HepG2 (cell line): Measurements from ENCODE around the gene FAM167B. TPM values are rescaled to one million over a fixed set of nuclear protein-coding genes. Genes with fewer than 3 reads are reported as not detected.
A peak's percentile ranks its signal among the peaks of the same experiment; 100 is the strongest.

Experiments
- ATAC-seq: fragments of 200-7000 bp; cut with Tn5 transposase; 3 replicates; pipeline ENCODE4 v1.9.1; 2020; ENCODE audit warnings: mild to moderate bottlenecking, moderate library complexity
- BruUV-seq: library from RNA; stranded (reverse); fragments of 400-500 nt; replicated peaks from 2 replicates; lab custom pipeline; 2021; lab: Mats Ljungman, UMichigan
- CTCF ChIA-PET: fragments of 300-600 bp; formaldehyde crosslinking; extraction: SDS; loops from one replicate; lab custom pipeline; 2021; ENCODE audit warnings: low total read pairs, inconsistent platforms, low intra/inter-chr PET ratio; lab: Yijun Ruan, JAX
- POLR2A ChIA-PET: fragments of 350-600 bp; sonication (Branson Sonifier 250); formaldehyde crosslinking; loops from one replicate; lab custom pipeline; 2020; ENCODE audit warnings: antibody characterized with exemption, inconsistent platforms; lab: Yijun Ruan, JAX
- DNase-seq: peaks from one replicate; pipeline ENCODE4 v3.0.0-alpha.2; 2015; ENCODE audit warnings: low spot score
- FAIRE-seq: peaks from 3 replicates; lab custom pipeline; 2011; peaks lifted over from hg19 to GRCh38; lab: Jason Lieb, UNC
- H2AFZ ChIP-seq: one replicate; pipeline ENCODE4 v1.6.1; 2011; ENCODE audit warnings: low read length, inconsistent platforms
- H3K27ac ChIP-seq: fragments of 300-600 bp; 3 replicates; pipeline ENCODE4 v1.8.0; 2011; ENCODE audit warnings: mixed run types, mild to moderate bottlenecking, mixed read lengths, low read length, inconsistent platforms; ENCODE audit not compliant: insufficient read depth; ENCODE audit errors: extremely low read length
- H3K27me3 ChIP-seq, 2 experiments: fragments of 200-600 bp in 1 of 2; 2 replicates in 1 of 2; 3 replicates in 1 of 2; pipeline versions ENCODE4 v1.6.0 to v1.8.0; 2011; ENCODE audit warnings: low read length in 2 of 2, mild to moderate bottlenecking in 2 of 2, moderate library complexity in 2 of 2, inconsistent platforms in 1 of 2; ENCODE audit not compliant: insufficient read depth in 2 of 2, control insufficient read depth in 1 of 2
- H3K36me3 ChIP-seq, 2 experiments: fragments of 200-600 bp in 1 of 2; replicated peaks in 1 of 2; 2 replicates in 1 of 2; 3 replicates in 1 of 2; pipeline versions ENCODE4 v1.5.1 to v1.8.0; 2011; ENCODE audit warnings: low read length in 2 of 2, inconsistent platforms in 1 of 2; ENCODE audit not compliant: insufficient read depth in 2 of 2, control insufficient read depth in 1 of 2
- H3K4me1 ChIP-seq: 2 replicates; pipeline ENCODE4 v1.5.1; 2012; ENCODE audit warnings: low read length, inconsistent platforms; ENCODE audit not compliant: insufficient read depth
- H3K4me2 ChIP-seq: 2 replicates; pipeline ENCODE4 v1.6.0; 2011; ENCODE audit warnings: low read depth, low read length, inconsistent platforms
- H3K4me3 ChIP-seq, 3 experiments: fragments of 200-600 bp in 1 of 3; sonication (generic), shearing (Covaris generic) in 1 of 3; replicated peaks in 1 of 3; 2 replicates each; pipeline ENCODE4 v1.5.1; 2011 to 2016; ENCODE audit warnings: low read length in 3 of 3, inconsistent platforms in 2 of 3, low read depth in 2 of 3, mild to moderate bottlenecking in 2 of 3, control low read depth in 1 of 3, mixed read lengths in 1 of 3; ENCODE audit not compliant: insufficient read depth in 1 of 3
- H3K79me2 ChIP-seq: one replicate; pipeline ENCODE4 v1.6.1; 2011; ENCODE audit warnings: low read length, inconsistent platforms; ENCODE audit not compliant: insufficient read depth
- H3K9ac ChIP-seq: 2 replicates; pipeline ENCODE4 v1.6.0; 2011; ENCODE audit warnings: mild to moderate bottlenecking, low read depth, low read length, inconsistent platforms; ENCODE audit not compliant: insufficient read depth
- H3K9me3 ChIP-seq: 2 replicates; pipeline ENCODE4 v1.5.1; 2012; ENCODE audit warnings: mild to moderate bottlenecking, low read length
- H4K20me1 ChIP-seq: 2 replicates; pipeline ENCODE4 v1.6.0; 2011; ENCODE audit warnings: inconsistent platforms, mild to moderate bottlenecking, low read length, moderate library complexity; ENCODE audit not compliant: insufficient read depth
- AGO1 ChIP-seq: fragments of 200-400 bp; formaldehyde crosslinking; IDR thresholded peaks from 2 replicates; pipeline ENCODE4 v1.6.1; 2017; ENCODE audit warnings: mild to moderate bottlenecking, low read depth, low read length, moderate library complexity; ENCODE audit not compliant: poor library complexity, severe bottlenecking
- ARID4A ChIP-seq: sonication (generic); formaldehyde crosslinking; IDR thresholded peaks from 2 replicates; pipeline ENCODE4 v1.5.0; 2020; ENCODE audit warnings: mild to moderate bottlenecking, missing genetic modification reagents, borderline replicate concordance
- FOXP1 ChIP-seq, 2 experiments: fragments of 450-650 bp in 1 of 2; IDR thresholded peaks; 2 replicates each; pipeline ENCODE4 v1.6.1; 2017 to 2018; ENCODE audit warnings: antibody characterized with exemption in 1 of 2
- KAT7 ChIP-seq: IDR thresholded peaks from 2 replicates; pipeline ENCODE4 v1.6.1; 2018; ENCODE audit warnings: borderline replicate concordance, missing compliant biosample characterization
- MAZ ChIP-seq, 2 experiments: sonication (generic) in 1 of 2; formaldehyde crosslinking in 1 of 2; IDR thresholded peaks; 2 replicates each; pipeline versions ENCODE4 v1.5.0 to v1.6.1; 2012 to 2020; ENCODE audit warnings: low read depth in 2 of 2, mild to moderate bottlenecking in 2 of 2, borderline replicate concordance in 1 of 2, improper control_type of control experiment in 1 of 2, low read length in 1 of 2, missing genetic modification reagents in 1 of 2, moderate library complexity in 1 of 2
- ZBTB4 ChIP-seq: sonication (generic); formaldehyde crosslinking; IDR thresholded peaks from 2 replicates; pipeline ENCODE4 v1.4.0; 2020; ENCODE audit warnings: missing genetic modification reagents, mild to moderate bottlenecking, borderline replicate concordance
- ZNF687 ChIP-seq: sonication (generic); formaldehyde crosslinking; IDR thresholded peaks from 2 replicates; pipeline ENCODE4 v1.5.1; 2020; ENCODE audit warnings: mild to moderate bottlenecking, missing genetic modification reagents, moderate library complexity
- WGBS: methylation state at CpG from one replicate; pipeline ENCODE4 v1.1.6; 2017; ENCODE audit warnings: low lambda C conversion rate; 5-methylcytosine and 5-hydroxymethylcytosine counted together
- in situ Hi-C: cut with HindIII; loops from 2 replicates; pipeline ENCODE4 v1.10.0; 2017; ENCODE audit warnings: low pct_unique_long_range_greater_than_20kb; ENCODE audit not compliant: extremely low pct_ligation_motif_present
- intact Hi-C: fragments of 100-400 bp; cut with micrococcal nuclease; formaldehyde crosslinking; loops from one replicate; pipeline ENCODE4 v1.10.0; 2022; ENCODE audit not compliant: unreplicated experiment
- polyA plus RNA-seq, 8 experiments: library from polyadenylated mRNA; depleted of rRNA in 3 of 8; stranded (reverse) in 7 of 8; unstranded in 1 of 8; fragments of >200 nt; fragmentation: Illumina TruSeq in 4 of 8; extraction: Trizol in 4 of 8; gene quantifications; 2 replicates each; pipeline versions ENCODE4 v1.2.1 to v1.2.3, GENCODE V29; 2011 to 2016; ENCODE audit warnings: low read depth in 4 of 8, missing spikeins in 1 of 8, mixed read lengths in 1 of 8; ENCODE audit not compliant: insufficient read depth in 1 of 8
- total RNA-seq, 5 experiments: library from RNA; depleted of rRNA; stranded (reverse); fragments of >200 nt; fragmentation: Illumina TruSeq; extraction: Trizol; gene quantifications; 2 replicates each; pipeline ENCODE4 v1.2.3, GENCODE V29; 2016; ENCODE audit warnings: low read depth in 1 of 5

FAM167B gene
- total and polyA plus RNA-seq, 2 of the 13 experiments (the other 11 are each of a cell fraction or from before 2014, with no cell fraction given), result 0.15 to 0.70 TPM

- TF ChIP-seq FOXP1 (IDR thresholded peaks at IDR 0.05), result no peak
- no peak for TF ChIP-seq FOXP1 (CRISPR knock-in tag; IDR thresholded peaks at IDR 0.05)
These were observed 47.3 kb upstream of the FAM167B start (continued) for GRCh38 chr1:32199717-32200072.

- Histone ChIP-seq H3K9me3 (no peaks in the 10 kb centered on the region), H2AFZ (no peak within 1 kb of the TSS), H3K4me1 (peaks cover 20% of the 10 kb centered on the region), H3K9ac (peak within 1 kb of the TSS; percentile 45), H3K27ac (no peak within 1 kb of the TSS), H3K79me2 (no peaks in the 10 kb centered on the region), H3K36me3 (peaks cover 6 to 19% of the 10 kb centered on the region in 2 experiments), H3K4me2 (peak within 1 kb of the TSS; percentile 96), H3K4me3 (peak within 1 kb of the TSS; percentile 64 to 72 (median 65)), H4K20me1 (no peaks in the 10 kb centered on the region), H3K27me3 (no peaks in the 10 kb centered on the region)
- no TSS peak for BruUV-seq
- ATAC-seq (peak; percentile 42), FAIRE-seq (no peak), DNase-seq (no peak)
- POLR2A ChIA-PET, result interaction anchor here (0.6 to 4.8 kb wide), 13 partner anchors 8 to 194 kb away, joined by 3 to 38 read pairs (median 4); partner anchors contain the start of genes BSDC1, KPNA6, MARCKSL1 and TMEM39B
- in situ Hi-C loops (no loop called here), intact Hi-C loops (no loop called here)
- 3% methylated on average over 17 of the region's 34 CpGs for WGBS
- CTCF ChIA-PET, result no interaction called here
- TF ChIP-seq ZBTB4 (0 out of 2 replicates have a peak, but pooled peaks have one; percentile 37), ZNF687 (CRISPR knock-in tag) (peak; percentile 87), MAZ (IDR thresholded peaks at IDR 0.05; ENCODE audit: borderline replicate concordance, low read depth, low read length) (no peak), MAZ (CRISPR knock-in tag; IDR thresholded peaks at IDR 0.05; ENCODE audit: low read depth) (peak; percentile 28; the same call in 1 of the 2 replicates), KAT7 (CRISPR knock-in tag) (0 out of 2 replicates have a peak, but pooled peaks have one; percentile 4), AGO1 (peak; percentile 66), ARID4A (CRISPR knock-in tag) (peak; percentile 21; the same call in 1 of the 2 replicates)
These were observed 46.6 kb upstream of the FAM167B start, which contains the start of gene CCDC28B for GRCh38 chr1:32200226-32201010. TSS of gene CCDC28B (plus strand) at chr1:32200595. CDS start at chr1:32201936, 1,341 bp downstream.
